Measurements from ENCODE around the gene MPRIP.

The MPRIP gene

GRCh38 chr17:17213775-17214174 is 171.5 kb downstream of the MPRIP start:
- TF ChIP-seq CTCF (IDR thresholded peaks at IDR 0.05) = no peak
- H3K27ac ChIP-seq = no peak overlapping the region
- H3K4me3 ChIP-seq (ENCODE audit: low read depth in 1 of 2, low read length in 1 of 2) = no peak overlapping the region
- H3K36me3 ChIP-seq = peaks cover 84% of the 10 kb centered on the region
- no peaks in the 10 kb centered on the region for H3K9me3 ChIP-seq
- H3K27me3 ChIP-seq = no peaks in the 10 kb centered on the region
- no peaks in the 10 kb centered on the region for H3K4me1 ChIP-seq (ENCODE audit: control insufficient read depth in 1 of 2, insufficient read depth in 1 of 2, low read depth in 1 of 2, low read length in 1 of 2)

- Histone ChIP-seq H3K27ac (no peak overlapping the region), H3K4me3 (ENCODE audit: low read depth in 1 of 2, low read length in 1 of 2) (no peak overlapping the region), H3K4me1 (ENCODE audit: control insufficient read depth in 1 of 2, insufficient read depth in 1 of 2, low read depth in 1 of 2, low read length in 1 of 2) (no peaks in the 10 kb centered on the region), H3K9me3 (no peaks in the 10 kb centered on the region), H3K36me3 (peaks cover 95% of the 10 kb centered on the region), H3K27me3 (no peaks in the 10 kb centered on the region)
- no peak for TF ChIP-seq CTCF (IDR thresholded peaks at IDR 0.05)
Measured at GRCh38 chr17:17214646-17215436, 172.6 kb downstream of the MPRIP start.

GRCh38 chr17:17215575-17215974 is 173.3 kb downstream of the MPRIP start:
- Histone ChIP-seq H3K27ac (no peak overlapping the region), H3K4me1 (ENCODE audit: control insufficient read depth in 1 of 2, insufficient read depth in 1 of 2, low read depth in 1 of 2, low read length in 1 of 2) (no peaks in the 10 kb centered on the region), H3K36me3 (peaks cover 100% of the 10 kb centered on the region), H3K27me3 (no peaks in the 10 kb centered on the region), H3K9me3 (no peaks in the 10 kb centered on the region), H3K4me3 (ENCODE audit: low read depth in 1 of 2, low read length in 1 of 2) (no peak overlapping the region)
- TF ChIP-seq CTCF (IDR thresholded peaks at IDR 0.05) = no peak

- H3K27me3 ChIP-seq = no peaks in the 10 kb centered on the region
- H3K36me3 ChIP-seq = peaks cover 100% of the 10 kb centered on the region
- no peaks in the 10 kb centered on the region for H3K4me1 ChIP-seq (ENCODE audit: control insufficient read depth in 1 of 2, insufficient read depth in 1 of 2, low read depth in 1 of 2, low read length in 1 of 2)
- H3K27ac ChIP-seq = no peak overlapping the region
- no peak for TF ChIP-seq CTCF (IDR thresholded peaks at IDR 0.05)
- H3K9me3 ChIP-seq = no peaks in the 10 kb centered on the region
- no peak overlapping the region for H3K4me3 ChIP-seq (ENCODE audit: low read depth in 1 of 2, low read length in 1 of 2)
Measured at GRCh38 chr17:17216236-17216635, 174.0 kb downstream of the MPRIP start.

- peaks cover 100% of the 10 kb centered on the region for H3K36me3 ChIP-seq
- H3K27me3 ChIP-seq = no peaks in the 10 kb centered on the region
- no peak overlapping the region for H3K27ac ChIP-seq
- no peak for TF ChIP-seq CTCF (IDR thresholded peaks at IDR 0.05)
- H3K9me3 ChIP-seq = no peaks in the 10 kb centered on the region
- H3K4me3 ChIP-seq (ENCODE audit: low read depth in 1 of 2, low read length in 1 of 2) = no peak overlapping the region
- no peaks in the 10 kb centered on the region for H3K4me1 ChIP-seq (ENCODE audit: control insufficient read depth in 1 of 2, insufficient read depth in 1 of 2, low read depth in 1 of 2, low read length in 1 of 2)
Measured at GRCh38 chr17:17216776-17217175, 174.5 kb downstream of the MPRIP start.

Measured in neutrophil (primary cell).